Measurements from ENCODE around the gene IDH3G.

DNA sequence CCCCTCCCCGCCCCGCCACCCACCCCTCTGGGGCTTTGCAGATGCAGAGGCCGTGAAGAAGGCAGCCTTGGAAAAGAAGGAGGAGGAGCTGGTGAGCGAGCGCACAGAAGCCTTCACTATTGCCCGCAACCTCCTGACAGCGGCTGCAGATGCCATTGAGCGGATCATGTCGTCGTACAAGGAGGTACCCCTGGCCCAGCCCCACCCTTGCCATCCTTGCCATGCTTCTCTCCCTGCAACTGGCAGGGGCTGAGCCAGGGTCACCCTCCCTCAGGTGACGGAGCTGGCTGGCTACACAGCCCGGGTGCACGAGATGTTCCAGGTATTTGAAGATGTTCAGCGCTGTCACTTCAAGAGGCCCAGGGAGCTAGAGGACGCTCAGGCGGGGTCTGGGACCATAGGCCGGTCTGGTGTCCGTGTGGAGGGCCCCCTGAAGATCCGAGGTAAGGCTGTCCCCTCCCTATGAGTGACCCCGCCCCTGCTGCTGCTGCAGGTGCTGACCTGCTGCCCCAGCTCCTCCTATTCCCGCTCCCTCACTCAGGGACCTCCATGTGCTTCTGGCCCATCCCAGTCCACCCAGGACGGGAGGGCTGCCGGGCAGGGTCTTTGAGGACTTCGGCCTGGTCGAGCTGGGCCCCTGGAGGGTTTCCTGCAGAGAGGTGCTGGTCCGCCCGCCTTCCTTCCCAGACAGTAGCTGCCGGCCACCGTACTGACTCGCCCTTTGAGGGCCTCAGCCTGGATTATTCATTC, 57.9 kb downstream of the IDH3G start:
- TF ChIP-seq, protein P1, sequence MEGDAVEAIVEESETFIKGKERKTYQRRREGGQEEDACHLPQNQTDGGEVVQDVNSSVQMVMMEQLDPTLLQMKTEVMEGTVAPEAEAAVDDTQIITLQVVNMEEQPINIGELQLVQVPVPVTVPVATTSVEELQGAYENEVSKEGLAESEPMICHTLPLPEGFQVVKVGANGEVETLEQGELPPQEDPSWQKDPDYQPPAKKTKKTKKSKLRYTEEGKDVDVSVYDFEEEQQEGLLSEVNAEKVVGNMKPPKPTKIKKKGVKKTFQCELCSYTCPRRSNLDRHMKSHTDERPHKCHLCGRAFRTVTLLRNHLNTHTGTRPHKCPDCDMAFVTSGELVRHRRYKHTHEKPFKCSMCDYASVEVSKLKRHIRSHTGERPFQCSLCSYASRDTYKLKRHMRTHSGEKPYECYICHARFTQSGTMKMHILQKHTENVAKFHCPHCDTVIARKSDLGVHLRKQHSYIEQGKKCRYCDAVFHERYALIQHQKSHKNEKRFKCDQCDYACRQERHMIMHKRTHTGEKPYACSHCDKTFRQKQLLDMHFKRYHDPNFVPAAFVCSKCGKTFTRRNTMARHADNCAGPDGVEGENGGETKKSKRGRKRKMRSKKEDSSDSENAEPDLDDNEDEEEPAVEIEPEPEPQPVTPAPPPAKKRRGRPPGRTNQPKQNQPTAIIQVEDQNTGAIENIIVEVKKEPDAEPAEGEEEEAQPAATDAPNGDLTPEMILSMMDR (conservative IDR thresholded peaks at IDR 0.05; ENCODE audit: low read depth in 2 of 2): no peak
- TF ChIP-seq CREB1 (CRISPR knock-in tag; IDR thresholded peaks at IDR 0.05; ENCODE audit: low read depth) (no peak), EZH2 (IDR thresholded peaks at IDR 0.05; ENCODE audit: low read depth, unreplicated experiment) (no peak), POLR2AphosphoS5 (IDR thresholded peaks at IDR 0.05; ENCODE audit: low read depth) (no peak), EZH2phosphoT487 (IDR thresholded peaks at IDR 0.05; ENCODE audit: unreplicated experiment) (no peak), REST (IDR thresholded peaks at IDR 0.05; ENCODE audit: unreplicated experiment) (no peak), JUNB (IDR thresholded peaks at IDR 0.05; ENCODE audit: unreplicated experiment) (no peak), NANOG (IDR thresholded peaks at IDR 0.05; ENCODE audit: borderline replicate concordance) (no peak)
